ENCODE measurements around the gene KRTAP5-6.

- no peak for TF ChIP-seq CTCF (IDR thresholded peaks at IDR 0.05)
- TF ChIP-seq POLR2A (IDR thresholded peaks at IDR 0.05), result no peak
Measured at GRCh38 chr11:1745701-1746320, 48.8 kb downstream of the KRTAP5-6 start.

All from prostate gland (tissue), 2 donors.